Large intestine (tissue), 3 donors: ENCODE data around the gene TFRC. TPM values are rescaled to one million over a fixed set of nuclear protein-coding genes. Genes with fewer than 3 reads are reported as not detected.
"Not testable (repeated sequence)": the region's sequence is repeated elsewhere in the genome, so short reads cannot be mapped to it uniquely, and the experiment has no call there.

Experiments
- DNase-seq, 2 donors: peaks; one replicate each; pipeline versions ENCODE4 v3.0.0 to v3.0.0-alpha.2; 2013
- H3K27ac ChIP-seq: one replicate; pipeline ENCODE4 v1.5.1; 2013; ENCODE audit warnings: low read length
- H3K27me3 ChIP-seq: 2 replicates; pipeline ENCODE4 v1.6.1; 2013; ENCODE audit warnings: low read length; ENCODE audit not compliant: control insufficient read depth, insufficient read depth
- H3K36me3 ChIP-seq: 2 replicates; pipeline ENCODE4 v1.6.1; 2013; ENCODE audit warnings: low read length; ENCODE audit not compliant: control insufficient read depth, insufficient read depth
- H3K4me1 ChIP-seq: one replicate; pipeline ENCODE4 v1.6.1; 2013; ENCODE audit warnings: low read length; ENCODE audit not compliant: control insufficient read depth, insufficient read depth
- H3K4me3 ChIP-seq: one replicate; pipeline ENCODE4 v1.5.1; 2013; ENCODE audit warnings: low read length
- H3K9me3 ChIP-seq: one replicate; pipeline ENCODE4 v1.6.1; 2013; ENCODE audit warnings: mild to moderate bottlenecking, low read depth, low read length, moderate library complexity; ENCODE audit not compliant: control insufficient read depth
- WGBS: methylation state at CpG from one replicate; pipeline ENCODE4 v1.1.5; 2013; ENCODE audit warnings: low lambda C conversion rate; ENCODE audit not compliant: insufficient coverage; 5-methylcytosine and 5-hydroxymethylcytosine counted together
- polyA plus RNA-seq: library from polyadenylated mRNA; unstranded; fragments of 120-200 nt; gene quantifications from one replicate; pipeline ENCODE4 v1.2.1, GENCODE V29; 2013

TFRC gene
- polyA plus RNA-seq, 1 donor = 73.7 TPM

DNA sequence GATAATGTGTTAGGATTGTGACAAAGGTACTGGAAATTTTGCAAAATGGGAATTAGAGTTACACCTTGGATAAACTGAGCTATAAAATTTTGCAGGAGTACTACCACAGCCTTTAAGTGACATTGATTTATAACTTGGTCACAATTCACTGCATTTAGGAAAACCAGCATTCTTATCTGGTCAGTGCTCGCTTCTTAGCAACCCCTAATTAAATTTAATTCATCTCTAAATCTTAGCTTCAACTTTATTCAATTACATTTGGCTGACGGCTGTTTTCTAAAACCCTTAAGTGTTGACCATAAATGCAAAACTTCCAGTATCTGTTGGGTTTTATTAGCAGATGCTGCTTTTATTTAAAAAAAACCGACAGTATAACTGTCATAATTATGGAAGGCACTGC, 31.3 kb downstream of the TFRC start:
- Histone ChIP-seq H3K27ac (no peak overlapping the region), H3K4me3 (no peak overlapping the region), H3K4me1 (peaks cover 5% of the 10 kb centered on the region), H3K36me3 (peaks cover 65% of the 10 kb centered on the region), H3K27me3 (no peaks in the 10 kb centered on the region), H3K9me3 (no peaks in the 10 kb centered on the region)
- DNase-seq = no peak
- WGBS = 70% methylated on average over 1 of the region's 3 CpGs

DNA sequence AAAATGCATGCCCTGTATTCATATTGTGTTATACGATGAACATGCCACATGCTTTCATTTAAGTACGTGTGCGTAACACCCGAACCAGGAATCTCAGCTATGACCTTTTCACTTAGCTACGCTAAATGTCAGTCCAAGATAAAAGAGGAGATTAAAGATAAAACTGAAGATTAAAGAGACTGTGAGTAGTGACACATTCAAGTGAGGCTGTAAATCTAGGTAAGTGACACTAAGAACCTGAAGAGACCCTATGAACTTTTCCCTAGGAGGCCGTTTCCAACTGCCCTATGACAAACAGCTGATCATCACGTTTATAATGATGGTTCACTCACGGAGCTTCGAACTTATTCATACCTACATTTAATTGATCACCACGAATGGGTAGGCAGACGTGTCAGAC, 32.2 kb downstream of the TFRC start:
- DNase-seq = no peak
- no peak overlapping the region for H3K27ac ChIP-seq
- 70% methylated on average over 4 of the region's 11 CpGs for WGBS
- H3K36me3 ChIP-seq = peaks cover 55% of the 10 kb centered on the region
- no peaks in the 10 kb centered on the region for H3K4me1 ChIP-seq
- H3K27me3 ChIP-seq = no peaks in the 10 kb centered on the region
- no peak overlapping the region for H3K4me3 ChIP-seq
- H3K9me3 ChIP-seq = peaks cover 1% of the 10 kb centered on the region

- DNase-seq = no peak
- WGBS = 60% methylated on average over 1 of the region's 9 CpGs
- Histone ChIP-seq H3K4me1 (no peaks in the 10 kb centered on the region), H3K27ac (no peak overlapping the region), H3K9me3 (peaks cover 4% of the 10 kb centered on the region), H3K27me3 (no peaks in the 10 kb centered on the region), H3K36me3 (peaks cover 50% of the 10 kb centered on the region), H3K4me3 (no peak overlapping the region)
Measured at GRCh38 chr3:196048922-196049598, 32.8 kb downstream of the TFRC start.

GRCh38 chr3:196047391-196048030, 34.4 kb downstream of the TFRC start:
- WGBS = no CpG with 5 or more reads among the region's 11 CpGs
- H3K27me3 ChIP-seq = no peaks in the 10 kb centered on the region
- peaks cover 4% of the 10 kb centered on the region for H3K9me3 ChIP-seq
- H3K36me3 ChIP-seq = peaks cover 37% of the 10 kb centered on the region
- no peak overlapping the region for H3K27ac ChIP-seq
- H3K4me3 ChIP-seq = no peak overlapping the region
- H3K4me1 ChIP-seq = no peaks in the 10 kb centered on the region
- DNase-seq = no peak

DNA sequence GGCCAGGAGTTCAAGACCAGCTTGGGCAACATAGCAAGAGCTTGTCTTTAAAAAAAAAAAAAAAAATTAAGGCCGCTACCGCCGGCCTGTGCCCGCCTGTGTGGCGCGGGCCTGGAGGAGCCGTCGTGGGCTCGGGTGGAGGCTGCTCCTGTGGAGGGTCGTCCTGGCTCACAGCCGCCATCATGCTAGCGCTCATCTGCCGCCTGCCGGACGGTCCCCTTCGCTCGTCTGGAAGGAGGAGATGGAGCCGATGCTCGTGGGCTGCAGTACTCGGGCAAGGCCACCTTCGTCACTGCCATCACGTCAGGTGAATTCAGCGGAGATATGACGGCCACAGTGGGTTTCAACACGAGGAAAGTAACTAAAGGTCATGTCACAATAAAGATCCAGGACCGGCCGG, 37.4 kb downstream of the TFRC start:
- no peaks in the 10 kb centered on the region for H3K27me3 ChIP-seq
- H3K9me3 ChIP-seq = peaks cover 12% of the 10 kb centered on the region
- no CpG with 5 or more reads among the region's 27 CpGs for WGBS
- H3K4me1 ChIP-seq = no peaks in the 10 kb centered on the region
- H3K27ac ChIP-seq = no peak overlapping the region
- peaks cover 11% of the 10 kb centered on the region for H3K36me3 ChIP-seq
- no peak for DNase-seq
- no peak overlapping the region for H3K4me3 ChIP-seq

- no peak for DNase-seq
- WGBS = 100% methylated on average over 3 of the region's 6 CpGs
- H3K27me3 ChIP-seq = no peaks in the 10 kb centered on the region
- H3K4me1 ChIP-seq = no peaks in the 10 kb centered on the region
- no peak overlapping the region for H3K4me3 ChIP-seq
- H3K36me3 ChIP-seq = peaks cover 2% of the 10 kb centered on the region
- no peak overlapping the region for H3K27ac ChIP-seq
- peaks cover 12% of the 10 kb centered on the region for H3K9me3 ChIP-seq
Measured at GRCh38 chr3:196042673-196043072, 39.2 kb downstream of the TFRC start.

DNA sequence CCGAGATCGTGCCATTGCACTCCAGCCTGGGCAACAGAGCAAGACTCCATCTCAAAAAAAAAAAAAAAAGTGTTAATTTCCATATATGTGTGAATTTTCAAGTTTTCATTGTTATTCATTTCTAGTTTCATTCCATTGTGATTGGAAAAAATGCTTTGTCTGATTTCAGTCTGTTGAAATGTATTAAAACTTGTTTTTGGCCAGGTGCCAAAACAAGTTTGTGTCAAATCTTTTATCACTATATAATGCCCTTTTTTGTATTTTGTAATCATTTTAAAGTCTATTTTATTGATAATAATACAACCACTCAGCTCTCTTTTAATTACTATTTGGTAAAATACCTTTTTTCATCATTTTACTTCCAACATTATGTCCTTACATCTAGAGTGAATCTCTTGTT, 42.5 kb downstream of the TFRC start:
- no CpG with 5 or more reads among the region's 2 CpGs for WGBS
- no peak overlapping the region for H3K27ac ChIP-seq
- no peaks in the 10 kb centered on the region for H3K27me3 ChIP-seq

DNA sequence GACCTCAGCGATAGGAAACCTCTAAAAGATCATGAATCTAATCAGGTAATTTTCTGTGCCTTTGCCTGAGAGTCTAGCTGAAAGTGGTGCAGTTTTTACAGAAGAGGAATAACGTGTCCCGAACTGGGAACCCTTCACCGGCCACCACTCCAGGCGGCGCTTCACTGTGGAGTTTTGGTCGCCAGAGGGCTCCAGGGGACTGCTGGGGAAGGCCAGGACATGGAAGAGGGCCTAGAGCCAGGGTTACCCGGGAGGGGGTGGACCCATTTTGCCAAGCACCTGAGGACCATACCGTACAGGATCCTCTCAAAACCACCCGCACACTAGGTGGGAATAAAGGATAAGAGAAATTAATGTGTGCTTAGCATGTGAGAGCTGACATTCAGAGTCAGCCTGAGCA, 55.8 kb downstream of the TFRC start:
- H3K9me3 ChIP-seq, H3K27ac ChIP-seq, DNase-seq, H3K4me1 ChIP-seq, H3K4me3 ChIP-seq, H3K27me3 ChIP-seq, H3K36me3 ChIP-seq: not testable (repeated sequence)
- 13% methylated on average over 1 of the region's 10 CpGs for WGBS

More for the DNA sequence above, 42.5 kb downstream of the TFRC start:
- peaks cover 8% of the 10 kb centered on the region for H3K9me3 ChIP-seq
- no peaks in the 10 kb centered on the region for H3K4me1 ChIP-seq
- H3K4me3 ChIP-seq = no peak overlapping the region
- no peaks in the 10 kb centered on the region for H3K36me3 ChIP-seq
- no peak for DNase-seq

DNA sequence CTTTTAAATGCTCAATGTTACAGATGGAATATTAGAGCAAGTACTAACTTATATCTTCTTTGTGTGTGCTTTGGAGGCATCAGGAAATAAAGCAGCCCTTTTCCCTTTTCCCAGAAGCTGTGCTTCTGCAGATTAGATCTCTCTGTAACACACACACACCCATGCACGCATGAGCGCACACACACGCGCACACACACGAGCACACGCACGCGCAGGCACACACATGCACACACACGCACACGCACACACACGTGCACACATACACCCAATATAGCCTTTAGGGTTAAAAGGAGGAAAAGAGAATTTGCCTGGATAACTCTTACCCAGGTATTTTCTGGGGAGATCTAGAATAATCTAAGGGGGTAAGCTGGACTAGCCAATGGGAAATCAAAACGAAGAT, 56.9 kb downstream of the TFRC start:
- no peaks in the 10 kb centered on the region for H3K27me3 ChIP-seq
- no CpG with 5 or more reads among the region's 12 CpGs for WGBS
- DNase-seq = no peak
- H3K4me1 ChIP-seq = no peaks in the 10 kb centered on the region
- no peaks in the 10 kb centered on the region for H3K36me3 ChIP-seq
- H3K9me3 ChIP-seq = no peaks in the 10 kb centered on the region
- H3K4me3 ChIP-seq = no peak overlapping the region
- no peak overlapping the region for H3K27ac ChIP-seq

DNA sequence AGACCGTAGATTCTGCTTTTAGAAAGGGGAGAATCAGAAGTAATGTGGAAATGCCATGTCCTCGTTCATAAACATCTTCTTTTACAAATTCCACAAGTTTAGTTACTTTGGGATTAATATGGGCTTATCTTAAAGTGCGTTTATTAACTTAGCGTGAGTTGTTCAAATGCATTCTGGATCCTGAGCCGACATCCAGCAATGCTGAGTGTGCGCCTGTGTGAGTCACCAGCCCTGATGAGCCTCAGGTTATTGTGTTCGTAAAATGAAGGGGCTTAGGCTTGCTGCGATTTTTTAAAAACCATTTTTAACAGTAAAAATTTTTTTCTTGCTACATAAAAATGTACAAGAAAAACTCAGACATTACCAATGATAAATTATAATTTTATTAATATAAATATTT, 57.9 kb downstream of the TFRC start:
- Histone ChIP-seq H3K27me3 (no peaks in the 10 kb centered on the region), H3K4me1 (no peaks in the 10 kb centered on the region), H3K9me3 (no peaks in the 10 kb centered on the region), H3K4me3 (no peak overlapping the region), H3K36me3 (no peaks in the 10 kb centered on the region), H3K27ac (no peak overlapping the region)
- 94% methylated on average over 2 of the region's 8 CpGs for WGBS
- no peak for DNase-seq

DNA sequence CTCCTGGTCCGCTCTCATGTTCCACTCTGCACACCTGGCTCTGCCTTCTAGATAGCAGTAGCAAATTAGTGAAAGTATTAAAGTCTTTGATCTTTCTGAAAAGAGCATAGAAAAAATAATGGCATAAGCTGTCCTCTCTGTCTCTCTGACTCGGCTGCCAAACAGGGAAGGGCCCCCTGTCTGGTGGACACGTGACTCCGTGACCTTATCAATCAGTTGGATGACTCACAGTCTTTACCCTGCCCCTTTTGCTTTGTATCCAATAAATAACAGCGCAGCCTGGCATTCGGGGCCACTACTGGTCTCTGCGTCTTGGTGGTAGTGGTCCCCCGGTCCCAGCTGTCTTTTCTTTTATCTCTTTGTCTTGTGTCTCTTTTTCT, 59.4 kb downstream of the TFRC start:
- not testable (repeated sequence) for H3K36me3 ChIP-seq, H3K4me1 ChIP-seq, DNase-seq, H3K9me3 ChIP-seq, H3K27ac ChIP-seq, H3K27me3 ChIP-seq, H3K4me3 ChIP-seq
- 72% methylated on average over 2 of the region's 8 CpGs for whole genome bisulfite sequencing
